IMR-90 (cell line): ENCODE results near the gene ANKFY1. TPM values are rescaled to one million over a fixed set of nuclear protein-coding genes. Genes with fewer than 3 reads are reported as not detected.

Experiments
- ATAC-seq: fragments of 200-7000 bp; cut with Tn5 transposase; 2 replicates; pipeline ENCODE4 v1.9.1; 2020; ENCODE audit warnings: low read depth, mild to moderate bottlenecking, moderate library complexity
- BruUV-seq: library from RNA; stranded (reverse); fragments of 400-500 nt; replicated peaks from 2 replicates; lab custom pipeline; 2021; lab: Mats Ljungman, UMichigan
- CTCF ChIA-PET: fragments of 300-600 bp; formaldehyde crosslinking; extraction: SDS; loops from one replicate; lab custom pipeline; 2021; ENCODE audit warnings: antibody characterized with exemption; lab: Yijun Ruan, JAX
- POLR2A ChIA-PET: fragments of 300-600 bp; sonication (Branson Sonifier 250); formaldehyde crosslinking; loops from one replicate; lab custom pipeline; 2022; ENCODE audit warnings: antibody characterized with exemption; ENCODE audit not compliant: unreplicated experiment; lab: Charles Lee
- DNase-seq: peaks from one replicate; pipeline ENCODE4 v3.0.0; 2013
- H2AFZ ChIP-seq: replicated peaks from 2 replicates; pipeline ENCODE3; 2013; ENCODE audit warnings: low read length, mild to moderate bottlenecking; ENCODE audit not compliant: poor library complexity
- H2AK5ac ChIP-seq: 2 replicates; pipeline ENCODE4 v1.6.1; 2013; ENCODE audit warnings: low read depth, low read length, inconsistent platforms
- H2AK9ac ChIP-seq: replicated peaks from 2 replicates; pipeline ENCODE3; 2013; ENCODE audit warnings: mild to moderate bottlenecking, low read depth, low read length, moderate library complexity; ENCODE audit not compliant: poor library complexity
- H2BK120ac ChIP-seq: 2 replicates; pipeline ENCODE4 v1.6.1; 2013; ENCODE audit warnings: low read depth, low read length, inconsistent platforms
- H2BK15ac ChIP-seq: 3 replicates; pipeline ENCODE4 v1.6.1; 2013; ENCODE audit warnings: low read depth, low read length, inconsistent platforms
- H2BK20ac ChIP-seq: 2 replicates; pipeline ENCODE4 v1.6.1; 2013; ENCODE audit warnings: low read depth, mild to moderate bottlenecking, inconsistent platforms, low read length, moderate library complexity
- H2BK5ac ChIP-seq: 2 replicates; pipeline ENCODE4 v1.6.1; 2013; ENCODE audit warnings: mild to moderate bottlenecking, low read depth, low read length, inconsistent platforms; ENCODE audit not compliant: poor library complexity, severe bottlenecking
- H3K14ac ChIP-seq: replicated peaks from 2 replicates; pipeline ENCODE4 v1.6.1; 2013; ENCODE audit warnings: low read depth, low read length, inconsistent platforms
- H3K18ac ChIP-seq: 2 replicates; pipeline ENCODE4 v1.6.1; 2013; ENCODE audit warnings: low read depth, low read length, control low read depth
- H3K23ac ChIP-seq: 2 replicates; pipeline ENCODE4 v1.6.1; 2013; ENCODE audit warnings: low read depth, low read length, inconsistent platforms
- H3K27ac ChIP-seq: 2 replicates; pipeline ENCODE4 v1.5.1; 2013; ENCODE audit warnings: mild to moderate bottlenecking, control low read depth, low read length; ENCODE audit not compliant: insufficient read depth
- H3K27me3 ChIP-seq: 2 replicates; pipeline ENCODE4 v1.6.1; 2013; ENCODE audit warnings: low read length; ENCODE audit not compliant: control insufficient read depth, insufficient read depth
- H3K36me3 ChIP-seq: 2 replicates; pipeline ENCODE4 v1.6.1; 2013; ENCODE audit warnings: low read length, mixed read lengths; ENCODE audit not compliant: control insufficient read depth, insufficient read depth
- H3K4ac ChIP-seq: 2 replicates; pipeline ENCODE4 v1.6.1; 2013; ENCODE audit warnings: low read depth, low read length, inconsistent platforms
- H3K4me1 ChIP-seq: 2 replicates; pipeline ENCODE4 v1.6.1; 2013; ENCODE audit warnings: low read length, mixed read lengths; ENCODE audit not compliant: control insufficient read depth, insufficient read depth
- H3K4me2 ChIP-seq: 2 replicates; pipeline ENCODE4 v1.6.1; 2013; ENCODE audit warnings: low read depth, mild to moderate bottlenecking, control low read depth, low read length, moderate library complexity
- H3K4me3 ChIP-seq: 2 replicates; pipeline ENCODE4 v1.5.1; 2013; ENCODE audit warnings: low read depth, mild to moderate bottlenecking, control low read depth, low read length, moderate library complexity; ENCODE audit not compliant: insufficient read depth
- H3K56ac ChIP-seq: 2 replicates; pipeline ENCODE4 v1.6.1; 2013; ENCODE audit warnings: low read length, inconsistent platforms; ENCODE audit not compliant: insufficient read depth; ENCODE audit errors: extremely low read depth
- H3K79me1 ChIP-seq, 2 experiments: 2 replicates each; pipeline ENCODE4 v1.6.1; 2013; ENCODE audit warnings: low read length in 2 of 2, inconsistent platforms in 1 of 2, low read depth in 1 of 2
- H3K9ac ChIP-seq: 2 replicates; pipeline ENCODE4 v1.6.1; 2013; ENCODE audit warnings: low read depth, low read length, control low read depth
- H3K9me1 ChIP-seq: 2 replicates; pipeline ENCODE4 v1.6.1; 2013; ENCODE audit warnings: low read length, inconsistent platforms; ENCODE audit not compliant: insufficient read depth
- H3K9me3 ChIP-seq: 2 replicates; pipeline ENCODE4 v1.6.1; 2013; ENCODE audit warnings: low read length; ENCODE audit not compliant: control insufficient read depth, insufficient read depth
- H4K20me1 ChIP-seq: 2 replicates; pipeline ENCODE4 v1.6.1; 2013; ENCODE audit warnings: low read length, inconsistent platforms; ENCODE audit not compliant: insufficient read depth
- H4K5ac ChIP-seq: 2 replicates; pipeline ENCODE4 v1.6.1; 2013; ENCODE audit warnings: mild to moderate bottlenecking, low read depth, low read length, control low read depth
- H4K8ac ChIP-seq, 2 experiments: 2 replicates each; pipeline ENCODE4 v1.6.1; 2013; ENCODE audit warnings: low read depth in 2 of 2, low read length in 2 of 2, control low read depth in 1 of 2, inconsistent platforms in 1 of 2
- H4K91ac ChIP-seq: 2 replicates; pipeline ENCODE4 v1.6.1; 2013; ENCODE audit warnings: low read depth, low read length, inconsistent platforms; ENCODE audit not compliant: insufficient read depth
- BHLHE40 ChIP-seq: fragments of 150-350 bp; IDR thresholded peaks from 2 replicates; pipeline ENCODE4 v1.6.1; 2016; ENCODE audit warnings: mild to moderate bottlenecking, low read depth, low read length
- CEBPB ChIP-seq: IDR thresholded peaks from 2 replicates; pipeline ENCODE4 v1.6.1; 2012; ENCODE audit warnings: low read depth, low read length, improper control_type of control experiment
- CHD1 ChIP-seq: IDR thresholded peaks from 2 replicates; pipeline ENCODE4 v1.6.1; 2012; ENCODE audit warnings: low read depth, low read length, improper control_type of control experiment
- FOS ChIP-seq: fragments of 150-350 bp; IDR thresholded peaks from 2 replicates; pipeline ENCODE4 v1.6.1; 2016; ENCODE audit warnings: low read depth, low read length
- MAFK ChIP-seq: IDR thresholded peaks from 2 replicates; pipeline ENCODE4 v1.6.1; 2012; ENCODE audit warnings: low read depth, low read length, improper control_type of control experiment
- MAZ ChIP-seq: IDR thresholded peaks from 2 replicates; pipeline ENCODE4 v1.6.1; 2012; ENCODE audit warnings: low read depth, mild to moderate bottlenecking, low read length, improper control_type of control experiment, moderate library complexity, borderline replicate concordance
- MXI1 ChIP-seq: IDR thresholded peaks from 2 replicates; pipeline ENCODE4 v1.6.1; 2012; ENCODE audit warnings: low read depth, mild to moderate bottlenecking, low read length, moderate library complexity, borderline replicate concordance
- NFE2L2 ChIP-seq: fragments of 150-350 bp; IDR thresholded peaks from 2 replicates; pipeline ENCODE4 v1.6.1; 2016; ENCODE audit warnings: low read depth, mild to moderate bottlenecking, low read length
- POLR2A ChIP-seq: IDR thresholded peaks from 2 replicates; pipeline ENCODE4 v1.6.1; 2012; ENCODE audit warnings: mild to moderate bottlenecking, low read depth, low read length
- RAD21 ChIP-seq: IDR thresholded peaks from 2 replicates; pipeline ENCODE4 v1.6.1; 2012; ENCODE audit warnings: low read length, improper control_type of control experiment
- RCOR1 ChIP-seq: IDR thresholded peaks from 2 replicates; pipeline ENCODE4 v1.6.1; 2012; ENCODE audit warnings: mild to moderate bottlenecking, low read length, improper control_type of control experiment; ENCODE audit not compliant: insufficient replicate concordance
- RFX5 ChIP-seq: IDR thresholded peaks from 2 replicates; pipeline ENCODE4 v1.8.0; 2012; ENCODE audit warnings: low read depth, mild to moderate bottlenecking, low read length, moderate library complexity
- SMC3 ChIP-seq: fragments of 150-350 bp; IDR thresholded peaks from 2 replicates; pipeline ENCODE4 v1.6.1; 2016; ENCODE audit warnings: low read depth, mild to moderate bottlenecking, antibody characterized with exemption, low read length, moderate library complexity
- WGBS, 2 experiments: methylation state at CpG; one replicate each; pipeline versions ENCODE4 v1.1.5 to v1.1.7; 2013; ENCODE audit warnings: missing lambda C conversion rate in 2 of 2; ENCODE audit not compliant: insufficient read length in 1 of 2; ENCODE audit errors: extremely low coverage in 2 of 2; 5-methylcytosine and 5-hydroxymethylcytosine counted together
- dilution Hi-C: fragments of 300-500 bp; cut with HindIII; formaldehyde crosslinking; loops from one replicate; pipeline ENCODE4 v1.14.3; 2018; ENCODE audit warnings: low sequenced_read_pairs; ENCODE audit not compliant: unreplicated experiment
- in situ Hi-C: fragments of 300-500 bp; cut with MboI; formaldehyde crosslinking; loops from 3 replicates; pipeline ENCODE4 v1.14.3; 2019; ENCODE audit warnings: low sequenced_read_pairs, inconsistent platforms, mixed read lengths
- intact Hi-C: fragments of 100-400 bp; cut with micrococcal nuclease; formaldehyde crosslinking; loops from 2 replicates; pipeline ENCODE4 v1.10.0; 2022
- polyA plus RNA-seq, 3 experiments: library from polyadenylated mRNA; depleted of rRNA; stranded (reverse); fragments of >200 nt; gene quantifications; 2 replicates each; pipeline ENCODE4 v1.2.3, GENCODE V29; 2012; ENCODE audit warnings: low replicate concordance in 1 of 3
- total RNA-seq: library from RNA; depleted of rRNA; stranded (reverse); fragments of >200 nt; gene quantifications from 2 replicates; pipeline ENCODE4 v1.2.3, GENCODE V29; 2012
- TF ChIP-seq, protein P1 (sequence below): fragments of 150-350 bp; IDR thresholded peaks from 2 replicates; pipeline ENCODE4 v1.6.1; 2017; ENCODE audit warnings: mild to moderate bottlenecking, antibody characterized with exemption, low read length, low read depth
- TF ChIP-seq, protein P2 (sequence below): conservative IDR thresholded peaks from 2 replicates; pipeline ENCODE4 v1.5.1; 2012; ENCODE audit warnings: mild to moderate bottlenecking, low read depth, low read length, improper control_type of control experiment

The ANKFY1 gene
- total and polyA plus RNA-seq, 2 of the 4 experiments (the other 2 are of a cell fraction), result 32.3 to 48.9 TPM

DNA sequence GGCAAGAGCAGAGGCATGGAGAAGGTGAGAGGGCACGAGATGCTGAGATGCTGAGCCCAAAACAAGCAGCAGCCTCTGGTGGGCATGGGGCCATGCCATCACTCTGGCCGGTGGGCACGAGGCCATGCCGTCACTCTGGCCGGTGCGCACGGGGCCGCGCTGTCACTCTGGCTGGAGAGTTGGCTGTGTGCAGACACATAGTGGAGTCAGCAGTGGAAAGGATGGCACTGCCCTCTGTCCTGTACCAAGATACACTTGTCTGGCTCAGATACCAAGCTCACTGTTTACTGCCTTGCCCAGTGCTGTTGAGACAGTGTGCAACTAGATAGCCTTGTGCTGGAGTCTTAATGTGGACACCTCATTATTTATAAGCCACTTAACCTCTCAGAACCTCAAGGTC is 75.7 kb downstream of the ANKFY1 start:
- Histone ChIP-seq H2AK5ac (no peak overlapping the region), H2BK20ac (no peak overlapping the region), H3K18ac (no peak overlapping the region), H3K4me2 (no peak overlapping the region), H4K91ac (no peak overlapping the region), H3K27me3 (no peaks in the 10 kb centered on the region), H3K9me3 (no peaks in the 10 kb centered on the region), H4K20me1 (no peaks in the 10 kb centered on the region), H3K27ac (no peak overlapping the region), H4K5ac (no peak overlapping the region), H2BK120ac (no peak overlapping the region), H2BK15ac (no peak overlapping the region), H3K36me3 (peaks cover 47% of the 10 kb centered on the region), H3K9me1 (no peaks in the 10 kb centered on the region; the same call in 1 of the 2 replicates), H2BK5ac (no peak overlapping the region), H3K14ac (no peak overlapping the region), H4K8ac (no peak overlapping the region), H3K9ac (no peak overlapping the region), H3K79me1 (peaks cover 0 to 10% of the 10 kb centered on the region in 2 experiments; a peak in 3 of 4 replicates), H3K56ac (no peak overlapping the region), H2AFZ (no peak overlapping the region), H3K4me1 (no peaks in the 10 kb centered on the region), H2AK9ac (no peak overlapping the region), H3K4ac (no peak overlapping the region), H3K4me3 (no peak overlapping the region), H3K23ac (no peak overlapping the region)
- ChIA-PET POLR2A (no interaction called here), CTCF (no interaction called here)
- intact Hi-C loops (no loop called here), in situ Hi-C loops (no loop called here), dilution Hi-C loops (no loop called here)
- TF ChIP-seq CEBPB (no peak), RCOR1 (no peak), FOS (no peak), SMC3 (no peak), NFE2L2 (no peak), BHLHE40 (no peak), RAD21 (no peak), POLR2A (no peak), RFX5 (no peak), CHD1 (no peak), MXI1 (no peak), MAFK (no peak), MAZ (no peak)
- TF ChIP-seq, protein P1, sequence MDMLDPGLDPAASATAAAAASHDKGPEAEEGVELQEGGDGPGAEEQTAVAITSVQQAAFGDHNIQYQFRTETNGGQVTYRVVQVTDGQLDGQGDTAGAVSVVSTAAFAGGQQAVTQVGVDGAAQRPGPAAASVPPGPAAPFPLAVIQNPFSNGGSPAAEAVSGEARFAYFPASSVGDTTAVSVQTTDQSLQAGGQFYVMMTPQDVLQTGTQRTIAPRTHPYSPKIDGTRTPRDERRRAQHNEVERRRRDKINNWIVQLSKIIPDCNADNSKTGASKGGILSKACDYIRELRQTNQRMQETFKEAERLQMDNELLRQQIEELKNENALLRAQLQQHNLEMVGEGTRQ, result no peak
- TF ChIP-seq, protein P2, sequence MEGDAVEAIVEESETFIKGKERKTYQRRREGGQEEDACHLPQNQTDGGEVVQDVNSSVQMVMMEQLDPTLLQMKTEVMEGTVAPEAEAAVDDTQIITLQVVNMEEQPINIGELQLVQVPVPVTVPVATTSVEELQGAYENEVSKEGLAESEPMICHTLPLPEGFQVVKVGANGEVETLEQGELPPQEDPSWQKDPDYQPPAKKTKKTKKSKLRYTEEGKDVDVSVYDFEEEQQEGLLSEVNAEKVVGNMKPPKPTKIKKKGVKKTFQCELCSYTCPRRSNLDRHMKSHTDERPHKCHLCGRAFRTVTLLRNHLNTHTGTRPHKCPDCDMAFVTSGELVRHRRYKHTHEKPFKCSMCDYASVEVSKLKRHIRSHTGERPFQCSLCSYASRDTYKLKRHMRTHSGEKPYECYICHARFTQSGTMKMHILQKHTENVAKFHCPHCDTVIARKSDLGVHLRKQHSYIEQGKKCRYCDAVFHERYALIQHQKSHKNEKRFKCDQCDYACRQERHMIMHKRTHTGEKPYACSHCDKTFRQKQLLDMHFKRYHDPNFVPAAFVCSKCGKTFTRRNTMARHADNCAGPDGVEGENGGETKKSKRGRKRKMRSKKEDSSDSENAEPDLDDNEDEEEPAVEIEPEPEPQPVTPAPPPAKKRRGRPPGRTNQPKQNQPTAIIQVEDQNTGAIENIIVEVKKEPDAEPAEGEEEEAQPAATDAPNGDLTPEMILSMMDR, result no peak
- DNase-seq, result no peak
- no peak for ATAC-seq
- WGBS, 2 experiments, result no CpG with 5 or more reads among the region's 9 CpGs
- BruUV-seq, result no TSS peak
